ENCODE results near the gene SASH3.

GRCh38 chrX:129842510-129843208, 62.9 kb downstream of the SASH3 start:
- TF ChIP-seq CTCF (IDR thresholded peaks at IDR 0.05): no peak
- peak in 2 of 4 donors; percentile 26 to 37 for TF ChIP-seq POLR2AphosphoS5 (IDR thresholded peaks at IDR 0.05)
- TF ChIP-seq POLR2A (IDR thresholded peaks at IDR 0.05): no peak
- peak in 1 of 4 donors; percentile 14 for TF ChIP-seq EP300 (IDR thresholded peaks at IDR 0.05)
